Tibial nerve (tissue), 4 donors: ENCODE measurements around the gene ZNF385D. TPM values are rescaled to one million over a fixed set of nuclear protein-coding genes. Genes with fewer than 3 reads are reported as not detected.
"Not testable (repeated sequence)": the region's sequence is repeated elsewhere in the genome, so short reads cannot be mapped to it uniquely, and the experiment has no call there.

Experiments used
- DNase-seq, 2 donors: peaks; one replicate each; pipeline ENCODE4 v3.0.0-alpha.2; 2019; ENCODE audit warnings: low spot score in 2 of 2
- H3K27ac ChIP-seq, 4 donors: fragments of 200-600 bp; sonication (generic) in 3 of 4; one replicate each; pipeline ENCODE4 v1.5.1; 2017 to 2019; ENCODE audit warnings: mild to moderate bottlenecking in 1 of 4
- H3K27me3 ChIP-seq, 2 donors: fragments of 200-600 bp; sonication (generic) in 1 of 2; one replicate each; pipeline versions ENCODE4 v1.5.1 to v1.6.0; 2017 to 2019
- H3K36me3 ChIP-seq, 3 donors: fragments of 200-600 bp; sonication (generic); one replicate each; pipeline ENCODE4 v1.5.1; 2018 to 2019
- H3K4me1 ChIP-seq, 4 donors: fragments of 200-600 bp; sonication (generic) in 3 of 4; one replicate each; pipeline ENCODE4 v1.5.1; 2017 to 2019
- H3K4me3 ChIP-seq, 4 donors: fragments of 200-600 bp; sonication (generic) in 3 of 4; one replicate each; pipeline ENCODE4 v1.5.1; 2017 to 2019; ENCODE audit warnings: mild to moderate bottlenecking in 1 of 4, moderate library complexity in 1 of 4
- H3K9me3 ChIP-seq, 4 donors: fragments of 200-600 bp; sonication (generic) in 3 of 4; one replicate each; pipeline ENCODE4 v1.5.1; 2017 to 2019
- EP300 ChIP-seq, 2 donors: sonication (generic); formaldehyde crosslinking; IDR thresholded peaks; one replicate each; pipeline ENCODE4 v1.6.1; 2017; ENCODE audit warnings: antibody characterized with exemption in 2 of 2, mild to moderate bottlenecking in 1 of 2
- POLR2A ChIP-seq, 2 donors: fragments of 450-650 bp; IDR thresholded peaks; one replicate each; pipeline ENCODE4 v1.6.1; 2017; ENCODE audit warnings: antibody characterized with exemption in 2 of 2, mild to moderate bottlenecking in 2 of 2, moderate library complexity in 2 of 2
- WGBS, 2 donors: methylation state at CpG; one replicate each; pipeline ENCODE4 v1.1.5; 2018; 5-methylcytosine and 5-hydroxymethylcytosine counted together
- total RNA-seq, 4 donors: library from RNA; depleted of rRNA; stranded (reverse); fragments of >200 nt; gene quantifications; one replicate each; pipeline ENCODE4 v1.1.0, GENCODE V29; 2016
- TF ChIP-seq, protein P1 (sequence below), 5 experiments: fragments of 200-600 bp in 3 of 5; fragments of 450-650 bp in 2 of 5; sonication (generic) in 3 of 5; IDR thresholded peaks; one replicate each; pipeline ENCODE4 v1.5.1; 2016 to 2019; ENCODE audit warnings: antibody characterized with exemption in 5 of 5, mild to moderate bottlenecking in 3 of 5, moderate library complexity in 2 of 5

The ZNF385D gene
- total RNA-seq, 4 donors from 2014 or later, result 2.7 to 9.0 (median 4.4) TPM

- Histone ChIP-seq H3K4me1 (no peaks in the 10 kb centered on the region), H3K9me3 (peaks cover 0 to 3% (median 0%) of the 10 kb centered on the region in 4 donors), H3K36me3 (no peaks in the 10 kb centered on the region), H3K27me3 (no peaks in the 10 kb centered on the region), H3K4me3 (no peak overlapping the region), H3K27ac (no peak overlapping the region)
- 77 to 93% methylated on average over 4 of the region's 4 CpGs for WGBS, 2 donors
- DNase-seq, result no peak
- TF ChIP-seq POLR2A (IDR thresholded peaks at IDR 0.05), result no peak
- TF ChIP-seq EP300 (IDR thresholded peaks at IDR 0.05), result no peak
- TF ChIP-seq, protein P1, sequence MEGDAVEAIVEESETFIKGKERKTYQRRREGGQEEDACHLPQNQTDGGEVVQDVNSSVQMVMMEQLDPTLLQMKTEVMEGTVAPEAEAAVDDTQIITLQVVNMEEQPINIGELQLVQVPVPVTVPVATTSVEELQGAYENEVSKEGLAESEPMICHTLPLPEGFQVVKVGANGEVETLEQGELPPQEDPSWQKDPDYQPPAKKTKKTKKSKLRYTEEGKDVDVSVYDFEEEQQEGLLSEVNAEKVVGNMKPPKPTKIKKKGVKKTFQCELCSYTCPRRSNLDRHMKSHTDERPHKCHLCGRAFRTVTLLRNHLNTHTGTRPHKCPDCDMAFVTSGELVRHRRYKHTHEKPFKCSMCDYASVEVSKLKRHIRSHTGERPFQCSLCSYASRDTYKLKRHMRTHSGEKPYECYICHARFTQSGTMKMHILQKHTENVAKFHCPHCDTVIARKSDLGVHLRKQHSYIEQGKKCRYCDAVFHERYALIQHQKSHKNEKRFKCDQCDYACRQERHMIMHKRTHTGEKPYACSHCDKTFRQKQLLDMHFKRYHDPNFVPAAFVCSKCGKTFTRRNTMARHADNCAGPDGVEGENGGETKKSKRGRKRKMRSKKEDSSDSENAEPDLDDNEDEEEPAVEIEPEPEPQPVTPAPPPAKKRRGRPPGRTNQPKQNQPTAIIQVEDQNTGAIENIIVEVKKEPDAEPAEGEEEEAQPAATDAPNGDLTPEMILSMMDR (IDR thresholded peaks at IDR 0.05), result no peak
Observed at GRCh38 chr3:21398461-21398860, 352.5 kb downstream of the ZNF385D start.

DNA sequence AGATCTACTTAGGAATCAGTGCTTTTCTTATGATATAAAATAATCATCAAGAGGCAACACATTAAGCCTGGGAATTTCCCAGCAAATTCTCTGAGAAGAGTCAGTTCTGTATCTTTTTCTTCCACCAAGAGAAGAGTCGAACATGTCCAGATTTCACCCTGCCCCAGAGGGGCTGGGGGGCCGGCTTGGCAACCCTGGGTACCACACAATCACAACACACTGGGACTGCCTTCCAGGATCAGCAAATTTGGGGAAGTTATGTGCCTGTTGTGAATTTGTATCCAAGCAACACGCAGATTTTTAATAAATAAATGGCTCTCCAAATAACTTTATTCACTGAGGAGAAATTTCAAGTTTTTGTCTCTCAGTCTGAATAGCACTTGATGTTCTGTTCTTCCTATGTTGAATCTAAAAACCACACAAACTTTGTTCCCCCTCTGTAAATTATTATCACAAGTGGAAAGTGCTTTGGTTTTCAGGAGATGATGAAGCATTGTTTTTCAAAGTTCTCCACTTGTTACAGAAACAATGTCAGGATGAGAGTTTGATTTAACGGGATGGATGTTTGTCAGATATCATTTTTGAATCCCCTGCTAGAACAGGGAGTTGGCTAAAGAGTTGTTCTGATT lies 357.2 kb downstream of the ZNF385D start:
- H3K4me3 ChIP-seq, result no peak overlapping the region
- no peaks in the 10 kb centered on the region for H3K36me3 ChIP-seq
- H3K27ac ChIP-seq, result no peak overlapping the region
- TF ChIP-seq EP300 (IDR thresholded peaks at IDR 0.05), result no peak
- no peak for TF ChIP-seq POLR2A (IDR thresholded peaks at IDR 0.05)
- TF ChIP-seq, protein P1 (IDR thresholded peaks at IDR 0.05), result no peak
- H3K9me3 ChIP-seq, result no peaks in the 10 kb centered on the region
- 48 to 52% methylated on average over 4 of the region's 4 CpGs for WGBS, 2 donors
- no peaks in the 10 kb centered on the region for H3K27me3 ChIP-seq
- peaks cover 0 to 6% (median 0%) of the 10 kb centered on the region in 4 donors for H3K4me1 ChIP-seq
- no peak for DNase-seq

DNA sequence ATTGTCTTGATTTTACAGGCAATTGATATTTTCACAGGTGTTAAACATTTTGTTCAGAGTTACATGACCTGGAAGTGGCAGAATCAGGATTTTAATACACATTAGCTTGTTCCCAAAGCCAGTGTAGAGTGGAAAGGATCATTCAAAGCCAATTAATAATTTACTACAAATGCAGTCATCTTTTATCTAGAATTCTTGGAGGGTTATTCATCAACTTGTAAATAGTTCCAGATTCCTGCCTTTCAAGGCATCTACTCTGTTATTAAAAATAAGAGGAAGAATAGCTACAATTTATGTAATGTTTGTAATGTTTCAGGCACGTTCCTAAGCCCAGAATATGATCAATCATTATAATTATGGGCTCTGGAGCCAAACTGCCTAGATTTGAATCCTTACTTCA lies 358.5 kb downstream of the ZNF385D start:
- 43 to 45% methylated on average over 1 of the region's 1 CpG for WGBS, 2 donors
- no peak for DNase-seq
- Histone ChIP-seq H3K4me3 (no peak overlapping the region), H3K36me3 (no peaks in the 10 kb centered on the region), H3K9me3 (peaks cover 0 to 1% (median 0%) of the 10 kb centered on the region in 4 donors), H3K27ac (no peak overlapping the region), H3K4me1 (peaks cover 0 to 6% (median 0%) of the 10 kb centered on the region in 4 donors), H3K27me3 (no peaks in the 10 kb centered on the region)
- TF ChIP-seq POLR2A (IDR thresholded peaks at IDR 0.05), result no peak
- no peak for TF ChIP-seq EP300 (IDR thresholded peaks at IDR 0.05)
- TF ChIP-seq, protein P1 (IDR thresholded peaks at IDR 0.05), result no peak

DNA sequence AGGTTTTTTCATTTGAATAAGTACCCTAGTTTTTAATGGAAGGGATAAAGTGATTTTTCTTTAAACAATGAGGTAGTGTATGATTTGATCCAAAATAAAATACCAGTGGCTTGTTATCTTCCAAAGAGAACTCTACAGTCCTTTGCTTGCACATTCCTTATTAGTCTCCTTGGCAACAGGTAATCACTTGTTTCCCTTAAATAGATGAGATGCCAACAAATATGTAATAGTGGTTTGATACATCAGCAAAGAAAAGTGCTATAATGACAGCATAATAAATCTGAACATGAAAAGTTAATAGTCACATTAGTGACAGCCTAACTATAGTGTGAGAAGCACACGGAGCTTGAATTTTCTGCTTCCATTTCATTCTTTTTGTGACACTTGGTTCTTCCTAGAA lies 360.2 kb downstream of the ZNF385D start:
- no peaks in the 10 kb centered on the region for H3K36me3 ChIP-seq
- no peak for DNase-seq
- peaks cover 0 to 6% (median 0%) of the 10 kb centered on the region in 4 donors for H3K4me1 ChIP-seq
- H3K27me3 ChIP-seq, result no peaks in the 10 kb centered on the region
- TF ChIP-seq POLR2A (IDR thresholded peaks at IDR 0.05) (no peak), EP300 (IDR thresholded peaks at IDR 0.05) (no peak)
- TF ChIP-seq, protein P1 (IDR thresholded peaks at IDR 0.05), result no peak
- no peak overlapping the region for H3K4me3 ChIP-seq
- peaks cover 0 to 11% (median 0%) of the 10 kb centered on the region in 4 donors for H3K9me3 ChIP-seq
- WGBS, 2 donors, result 33 to 68% methylated on average over 1 of the region's 1 CpG
- no peak overlapping the region for H3K27ac ChIP-seq

DNA sequence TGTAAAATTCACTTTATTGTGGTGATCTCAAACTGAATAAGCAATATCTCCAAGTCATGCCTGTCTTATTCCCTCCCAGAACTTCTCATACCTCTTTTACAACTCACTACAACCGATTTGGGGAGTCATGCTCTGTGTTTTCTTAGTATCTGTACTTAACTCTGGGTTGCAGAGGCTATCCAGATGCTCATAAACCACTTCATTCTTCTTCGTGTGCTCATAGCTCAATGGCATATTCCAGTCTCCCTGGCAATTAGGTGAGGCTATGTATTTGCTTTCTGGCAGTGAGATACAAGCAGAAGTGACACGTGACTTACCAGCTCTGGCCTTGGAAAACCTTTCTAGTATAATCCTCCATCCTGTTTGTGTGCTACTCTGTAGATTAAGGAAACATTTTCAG lies 360.9 kb downstream of the ZNF385D start:
- TF ChIP-seq POLR2A (IDR thresholded peaks at IDR 0.05), result no peak
- TF ChIP-seq EP300 (IDR thresholded peaks at IDR 0.05), result no peak
- TF ChIP-seq, protein P1 (IDR thresholded peaks at IDR 0.05), result no peak
- DNase-seq, result no peak
- H3K9me3 ChIP-seq, result peaks cover 0 to 11% (median 0%) of the 10 kb centered on the region in 4 donors
- WGBS, 2 donors, result 52 to 64% methylated on average over 3 of the region's 3 CpGs
- H3K4me1 ChIP-seq, result peaks cover 0 to 6% (median 0%) of the 10 kb centered on the region in 4 donors
- no peak overlapping the region for H3K27ac ChIP-seq
- no peak overlapping the region for H3K4me3 ChIP-seq
- no peaks in the 10 kb centered on the region for H3K27me3 ChIP-seq
- H3K36me3 ChIP-seq, result no peaks in the 10 kb centered on the region

DNA sequence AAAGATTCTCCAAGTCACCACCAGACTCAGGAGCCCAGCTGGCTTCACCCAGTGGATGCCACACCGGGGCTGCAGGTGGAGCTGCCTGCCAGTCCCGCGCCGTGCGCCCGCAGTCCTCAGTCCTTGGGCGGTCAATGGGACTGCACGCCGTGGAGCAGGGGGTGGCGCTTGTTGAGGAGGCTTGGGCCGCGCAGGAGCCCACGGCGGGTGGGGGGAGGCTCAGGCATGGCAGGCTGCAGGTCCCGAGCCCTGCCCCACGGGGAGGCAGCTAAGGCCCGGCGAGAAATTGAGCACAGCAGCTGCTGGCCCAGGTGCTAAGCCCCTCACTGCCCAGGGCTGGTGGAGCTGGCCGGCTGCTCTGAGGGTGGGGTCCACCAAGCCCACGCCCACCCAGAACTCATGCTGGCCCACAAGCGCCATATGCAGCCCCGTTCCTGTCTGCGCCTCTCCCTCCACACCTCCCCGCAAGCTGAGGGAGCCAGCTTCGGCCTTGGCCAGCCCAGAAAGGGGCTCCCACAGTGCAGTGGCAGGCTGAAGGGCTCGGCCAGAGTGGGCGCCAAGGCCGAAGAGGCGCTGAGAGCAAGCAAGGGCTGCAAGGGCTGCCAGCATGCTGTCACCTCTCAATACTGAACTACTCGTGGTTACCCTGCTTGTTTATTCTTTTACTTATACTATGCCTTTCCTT lies 363.7 kb downstream of the ZNF385D start:
- 95 to 96% methylated on average over 11 to 30 of the region's 30 CpGs for WGBS, 2 donors
- not testable (repeated sequence) for H3K4me3 ChIP-seq, DNase-seq, H3K27ac ChIP-seq, H3K4me1 ChIP-seq, H3K36me3 ChIP-seq, H3K27me3 ChIP-seq
- peaks cover 0 to 11% (median 0%) of the 10 kb centered on the region in 4 donors for H3K9me3 ChIP-seq

DNA sequence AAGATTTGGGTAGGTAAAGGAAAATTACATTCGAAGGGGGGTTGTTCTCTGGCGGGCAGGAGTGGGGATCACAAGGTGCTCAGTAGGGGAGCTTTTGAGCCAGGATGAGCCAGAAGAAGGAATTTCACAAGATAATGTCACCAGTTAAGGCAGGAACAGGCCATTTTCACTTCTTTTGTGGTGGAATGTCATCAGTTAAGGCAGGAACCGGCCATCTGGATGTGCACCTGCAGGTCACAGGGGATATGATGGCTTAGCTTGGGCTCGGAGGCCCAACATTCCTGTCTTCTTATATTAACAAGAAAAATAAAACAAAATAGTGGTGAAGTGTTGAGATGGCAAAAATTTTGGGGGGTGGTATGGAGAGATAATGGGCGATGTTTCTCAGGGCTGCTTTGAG lies 373.0 kb downstream of the ZNF385D start:
- not testable (repeated sequence) for H3K4me3 ChIP-seq, H3K36me3 ChIP-seq, H3K27ac ChIP-seq, H3K27me3 ChIP-seq, H3K4me1 ChIP-seq, H3K9me3 ChIP-seq, DNase-seq
- WGBS, 2 donors, result 85 to 88% methylated on average over 5 of the region's 5 CpGs
